T-helper 2 cell treated with Interferon-gamma antibody and Interleukin-4, amounts not matched to agents 5 μg/mL and 100 μg/mL, for 36 hours (primary cell): ENCODE results near the gene IPO5.
"Not testable (repeated sequence)": the region's sequence is repeated elsewhere in the genome, so short reads cannot be mapped to it uniquely, and the experiment has no call there.

Source experiments
- DNase-seq: peaks from one replicate; pipeline ENCODE4 v3.0.0; 2021; ENCODE audit warnings: low spot score
- H3K27ac Mint-ChIP-seq: one replicate; pipeline ENCODE4 v1.8.0; 2021; ENCODE audit warnings: mild to moderate bottlenecking, mixed read lengths
- H3K27me3 Mint-ChIP-seq: one replicate; pipeline ENCODE4 v1.8.0; 2021; ENCODE audit warnings: low read depth, mixed read lengths
- H3K36me3 Mint-ChIP-seq: one replicate; pipeline ENCODE4 v1.8.0; 2021; ENCODE audit warnings: low read depth, mixed read lengths
- H3K4me1 Mint-ChIP-seq: one replicate; pipeline ENCODE4 v1.8.0; 2021; ENCODE audit warnings: low read depth, mixed read lengths
- H3K4me3 Mint-ChIP-seq: one replicate; pipeline ENCODE4 v1.8.0; 2022; ENCODE audit warnings: mild to moderate bottlenecking, moderate library complexity, mixed read lengths
- H3K9me3 Mint-ChIP-seq: one replicate; pipeline ENCODE4 v1.8.0; 2021; ENCODE audit warnings: mixed read lengths

IPO5 gene

GRCh38 chr13:98039964-98040363 lies 86.5 kb downstream of the IPO5 start:
- Mint-ChIP-seq H3K9me3 (no peaks in the 10 kb centered on the region), H3K4me1 (no peaks in the 10 kb centered on the region), H3K4me3 (no peak overlapping the region), H3K36me3 (no peaks in the 10 kb centered on the region), H3K27ac (no peak overlapping the region), H3K27me3 (no peaks in the 10 kb centered on the region)
- DNase-seq: no peak

- Mint-ChIP-seq H3K27ac (no peak overlapping the region), H3K27me3 (no peaks in the 10 kb centered on the region), H3K36me3 (no peaks in the 10 kb centered on the region), H3K9me3 (no peaks in the 10 kb centered on the region), H3K4me3 (no peak overlapping the region), H3K4me1 (no peaks in the 10 kb centered on the region)
- no peak for DNase-seq
These were observed 87.8 kb downstream of the IPO5 start for GRCh38 chr13:98041081-98041820.

- H3K27me3 Mint-ChIP-seq: no peaks in the 10 kb centered on the region
- no peak overlapping the region for H3K27ac Mint-ChIP-seq
- no peaks in the 10 kb centered on the region for H3K36me3 Mint-ChIP-seq
- no peaks in the 10 kb centered on the region for H3K4me1 Mint-ChIP-seq
- no peaks in the 10 kb centered on the region for H3K9me3 Mint-ChIP-seq
- no peak for DNase-seq
- no peak overlapping the region for H3K4me3 Mint-ChIP-seq
These were observed 90.8 kb downstream of the IPO5 start for GRCh38 chr13:98044301-98044700.

GRCh38 chr13:98047785-98048184 lies 94.3 kb downstream of the IPO5 start:
- not testable (repeated sequence) for H3K36me3 Mint-ChIP-seq, H3K27me3 Mint-ChIP-seq, H3K27ac Mint-ChIP-seq, H3K9me3 Mint-ChIP-seq, DNase-seq, H3K4me1 Mint-ChIP-seq, H3K4me3 Mint-ChIP-seq

GRCh38 chr13:98048265-98048664 lies 94.8 kb downstream of the IPO5 start:
- Mint-ChIP-seq H3K36me3 (no peaks in the 10 kb centered on the region), H3K4me1 (no peaks in the 10 kb centered on the region), H3K27me3 (no peaks in the 10 kb centered on the region), H3K4me3 (no peak overlapping the region), H3K9me3 (peaks cover 5% of the 10 kb centered on the region), H3K27ac (no peak overlapping the region)
- DNase-seq: no peak

- Mint-ChIP-seq H3K36me3 (no peaks in the 10 kb centered on the region), H3K9me3 (peaks cover 5% of the 10 kb centered on the region), H3K27me3 (no peaks in the 10 kb centered on the region), H3K4me3 (no peak overlapping the region), H3K27ac (no peak overlapping the region), H3K4me1 (no peaks in the 10 kb centered on the region)
- no peak for DNase-seq
These were observed 96.6 kb downstream of the IPO5 start for GRCh38 chr13:98050041-98050466.

- Mint-ChIP-seq H3K4me1 (no peaks in the 10 kb centered on the region), H3K27me3 (no peaks in the 10 kb centered on the region), H3K4me3 (no peak overlapping the region), H3K27ac (no peak overlapping the region), H3K9me3 (peaks cover 5% of the 10 kb centered on the region), H3K36me3 (no peaks in the 10 kb centered on the region)
- DNase-seq: no peak
These were observed 98.9 kb downstream of the IPO5 start for GRCh38 chr13:98052412-98052811.

- Mint-ChIP-seq H3K27me3 (no peaks in the 10 kb centered on the region), H3K4me3 (no peak overlapping the region), H3K27ac (no peak overlapping the region), H3K36me3 (no peaks in the 10 kb centered on the region), H3K4me1 (no peaks in the 10 kb centered on the region), H3K9me3 (peaks cover 5% of the 10 kb centered on the region)
- no peak for DNase-seq
These were observed 100.8 kb downstream of the IPO5 start for GRCh38 chr13:98054301-98054700.

- Mint-ChIP-seq H3K27me3 (no peaks in the 10 kb centered on the region), H3K4me1 (no peaks in the 10 kb centered on the region), H3K9me3 (peaks cover 5% of the 10 kb centered on the region), H3K27ac (no peak overlapping the region), H3K4me3 (no peak overlapping the region), H3K36me3 (no peaks in the 10 kb centered on the region)
- DNase-seq: no peak
These were observed 102.1 kb downstream of the IPO5 start for GRCh38 chr13:98055623-98056022.

- no peak overlapping the region for H3K27ac Mint-ChIP-seq
- DNase-seq: no peak
- no peaks in the 10 kb centered on the region for H3K36me3 Mint-ChIP-seq
- peaks cover 5% of the 10 kb centered on the region for H3K9me3 Mint-ChIP-seq
- no peaks in the 10 kb centered on the region for H3K4me1 Mint-ChIP-seq
- H3K27me3 Mint-ChIP-seq: peaks cover 5% of the 10 kb centered on the region
- no peak overlapping the region for H3K4me3 Mint-ChIP-seq
These were observed 103.5 kb downstream of the IPO5 start for GRCh38 chr13:98056839-98057410.

- Mint-ChIP-seq H3K27me3 (peaks cover 5% of the 10 kb centered on the region), H3K4me3 (no peak overlapping the region), H3K9me3 (no peaks in the 10 kb centered on the region), H3K27ac (no peak overlapping the region), H3K4me1 (no peaks in the 10 kb centered on the region), H3K36me3 (no peaks in the 10 kb centered on the region)
- DNase-seq: no peak
These were observed 105.8 kb downstream of the IPO5 start for GRCh38 chr13:98059276-98059675.

- H3K27me3 Mint-ChIP-seq: peaks cover 5% of the 10 kb centered on the region
- DNase-seq: no peak
- no peaks in the 10 kb centered on the region for H3K36me3 Mint-ChIP-seq
- H3K9me3 Mint-ChIP-seq: no peaks in the 10 kb centered on the region
- no peaks in the 10 kb centered on the region for H3K4me1 Mint-ChIP-seq
- no peak overlapping the region for H3K27ac Mint-ChIP-seq
- H3K4me3 Mint-ChIP-seq: no peak overlapping the region
These were observed 106.8 kb downstream of the IPO5 start for GRCh38 chr13:98060282-98060681.

- H3K4me1 Mint-ChIP-seq: no peaks in the 10 kb centered on the region
- no peaks in the 10 kb centered on the region for H3K36me3 Mint-ChIP-seq
- no peak overlapping the region for H3K27ac Mint-ChIP-seq
- peaks cover 5% of the 10 kb centered on the region for H3K27me3 Mint-ChIP-seq
- H3K9me3 Mint-ChIP-seq: no peaks in the 10 kb centered on the region
- no peak overlapping the region for H3K4me3 Mint-ChIP-seq
- DNase-seq: no peak
These were observed 112.0 kb downstream of the IPO5 start for GRCh38 chr13:98065468-98065867.

GRCh38 chr13:98066636-98067035 lies 113.2 kb downstream of the IPO5 start:
- no peak for DNase-seq
- Mint-ChIP-seq H3K36me3 (no peaks in the 10 kb centered on the region), H3K4me3 (no peak overlapping the region), H3K27me3 (peaks cover 3% of the 10 kb centered on the region), H3K27ac (no peak overlapping the region), H3K4me1 (no peaks in the 10 kb centered on the region), H3K9me3 (no peaks in the 10 kb centered on the region)

GRCh38 chr13:98068521-98068920 lies 115.0 kb downstream of the IPO5 start:
- H3K4me1 Mint-ChIP-seq: no peaks in the 10 kb centered on the region
- H3K9me3 Mint-ChIP-seq: no peaks in the 10 kb centered on the region
- no peak for DNase-seq
- no peaks in the 10 kb centered on the region for H3K36me3 Mint-ChIP-seq
- no peaks in the 10 kb centered on the region for H3K27me3 Mint-ChIP-seq
- no peak overlapping the region for H3K27ac Mint-ChIP-seq
- H3K4me3 Mint-ChIP-seq: no peak overlapping the region
